ENCODE measurements around the gene NOTCH4.
A peak's percentile ranks its signal among the peaks of the same experiment; 100 is the strongest.

NOTCH4 gene

GRCh38 chr6:32177788-32178546 is 45.9 kb downstream of the NOTCH4 start, which contains the start of gene RNF5:
Gene RNF5, plus strand, starts transcription at chr6:32178405. Its CDS starts 107 bp downstream, at chr6:32178512.
- peak; percentile 84 for ATAC-seq
- TF ChIP-seq POU6F1 (CRISPR knock-in tag; IDR thresholded peaks at IDR 0.05; ENCODE audit: borderline replicate concordance, low read depth) (no peak), PPARA (CRISPR knock-in tag; IDR thresholded peaks at IDR 0.05; ENCODE audit: borderline replicate concordance) (no peak), TCF4 (CRISPR knock-in tag; IDR thresholded peaks at IDR 0.05; ENCODE audit: borderline replicate concordance) (no peak), OSR1 (CRISPR knock-in tag; IDR thresholded peaks at IDR 0.05) (no peak), ZFP3 (CRISPR knock-in tag; IDR thresholded peaks at IDR 0.05) (no peak), ZNF8 (CRISPR knock-in tag; IDR thresholded peaks at IDR 0.05) (no peak), CREB5 (CRISPR knock-in tag; IDR thresholded peaks at IDR 0.05; ENCODE audit: low read depth) (no peak), RARB (CRISPR knock-in tag; IDR thresholded peaks at IDR 0.05) (no peak), CSRNP3 (CRISPR knock-in tag; IDR thresholded peaks at IDR 0.05) (no peak), ISL1 (CRISPR knock-in tag; IDR thresholded peaks at IDR 0.05) (no peak), ZFP30 (CRISPR knock-in tag; IDR thresholded peaks at IDR 0.05) (no peak), PATZ1 (CRISPR knock-in tag; IDR thresholded peaks at IDR 0.05; ENCODE audit: borderline replicate concordance) (no peak)

- TF ChIP-seq PPARA (CRISPR knock-in tag; IDR thresholded peaks at IDR 0.05; ENCODE audit: borderline replicate concordance) (no peak), CSRNP3 (CRISPR knock-in tag; IDR thresholded peaks at IDR 0.05) (no peak), PATZ1 (CRISPR knock-in tag; IDR thresholded peaks at IDR 0.05; ENCODE audit: borderline replicate concordance) (no peak), ESRRG (CRISPR knock-in tag; IDR thresholded peaks at IDR 0.05) (no peak), ISL1 (CRISPR knock-in tag; IDR thresholded peaks at IDR 0.05) (no peak), POU6F1 (CRISPR knock-in tag; IDR thresholded peaks at IDR 0.05; ENCODE audit: borderline replicate concordance, low read depth) (no peak), GLIS3 (CRISPR knock-in tag; IDR thresholded peaks at IDR 0.05) (no peak), SNAI2 (CRISPR knock-in tag; IDR thresholded peaks at IDR 0.05) (no peak), ZC3H10 (CRISPR knock-in tag; IDR thresholded peaks at IDR 0.05) (no peak), TCF4 (CRISPR knock-in tag; IDR thresholded peaks at IDR 0.05; ENCODE audit: borderline replicate concordance) (no peak), CREB5 (CRISPR knock-in tag; IDR thresholded peaks at IDR 0.05; ENCODE audit: low read depth) (no peak), ZNF70 (CRISPR knock-in tag; IDR thresholded peaks at IDR 0.05) (no peak), OSR1 (CRISPR knock-in tag; IDR thresholded peaks at IDR 0.05) (no peak), BACH2 (CRISPR knock-in tag; IDR thresholded peaks at IDR 0.05; ENCODE audit: borderline replicate concordance) (no peak)
- ATAC-seq = peak; percentile 46
Observed at GRCh38 chr6:32177183-32177787, 46.6 kb downstream of the NOTCH4 start.

Data from SK-N-SH treated with all-trans-retinoic acid at 6 μM for 48 hours (cell line).